ENCODE measurements around the gene SNCAIP.

Gene SNCAIP

GRCh38 chr5:122457178-122457826 is 145.3 kb downstream of the SNCAIP start:
- no peak for TF ChIP-seq CTCF (conservative IDR thresholded peaks at IDR 0.05)
- no peak overlapping the region for H3K27ac ChIP-seq

- peak; percentile 64 for TF ChIP-seq CTCF (conservative IDR thresholded peaks at IDR 0.05)
- H3K27ac ChIP-seq, result no peak overlapping the region
Measured at GRCh38 chr5:122458278-122458872, 146.3 kb downstream of the SNCAIP start.

GRCh38 chr5:122462486-122462885 is 150.4 kb downstream of the SNCAIP start:
- no peak overlapping the region for H3K27ac ChIP-seq
- no peak for TF ChIP-seq CTCF (conservative IDR thresholded peaks at IDR 0.05)

- H3K27ac ChIP-seq, result no peak overlapping the region
- no peak for TF ChIP-seq CTCF (conservative IDR thresholded peaks at IDR 0.05)
Measured at GRCh38 chr5:122463221-122463620, 151.2 kb downstream of the SNCAIP start.

- no peak overlapping the region for H3K27ac ChIP-seq
- TF ChIP-seq CTCF (conservative IDR thresholded peaks at IDR 0.05), result no peak
Measured at GRCh38 chr5:122464191-122464590, 152.2 kb downstream of the SNCAIP start.

- H3K27ac ChIP-seq, result no peak overlapping the region
- TF ChIP-seq CTCF (conservative IDR thresholded peaks at IDR 0.05), result no peak
Measured at GRCh38 chr5:122465031-122465577, 153.1 kb downstream of the SNCAIP start.

GRCh38 chr5:122465994-122466393 is 154.0 kb downstream of the SNCAIP start:
- no peak for TF ChIP-seq CTCF (conservative IDR thresholded peaks at IDR 0.05)
- no peak overlapping the region for H3K27ac ChIP-seq
